MM.1S (cell line): ENCODE results near the gene FAM167B.

Experiments used
- DNase-seq: peaks from one replicate; pipeline ENCODE4 v3.0.0-alpha.2; 2015
- H2AFZ ChIP-seq: fragments of 300-600 bp; sonication (generic); 2 replicates; pipeline ENCODE4 v1.6.0; 2016; ENCODE audit warnings: antibody characterized with exemption, low read length
- H3F3A ChIP-seq: fragments of 300-600 bp; sonication (generic); 2 replicates; pipeline ENCODE4 v1.6.1; 2016; ENCODE audit warnings: mild to moderate bottlenecking, antibody characterized with exemption, low read length, moderate library complexity, mixed read lengths; ENCODE audit not compliant: insufficient read depth
- H3K27ac ChIP-seq: fragments of 300-600 bp; sonication (generic); 2 replicates; pipeline ENCODE4 v1.5.1; 2016; ENCODE audit warnings: mild to moderate bottlenecking, low read length
- H3K27me3 ChIP-seq: fragments of 300-600 bp; sonication (generic); replicated peaks from 2 replicates; pipeline ENCODE4 v1.6.0; 2016; ENCODE audit warnings: low read length; ENCODE audit not compliant: insufficient read depth
- H3K36me3 ChIP-seq: fragments of 300-600 bp; sonication (generic); replicated peaks from 2 replicates; pipeline ENCODE4 v1.6.1; 2016; ENCODE audit warnings: mild to moderate bottlenecking, low read length, mixed read lengths; ENCODE audit not compliant: insufficient read depth
- H3K4me1 ChIP-seq: fragments of 300-600 bp; sonication (generic); 2 replicates; pipeline ENCODE4 v1.6.1; 2016; ENCODE audit warnings: low read length, mixed read lengths
- H3K4me2 ChIP-seq: fragments of 300-600 bp; sonication (generic); 2 replicates; pipeline ENCODE4 v1.6.0; 2016; ENCODE audit warnings: low read depth, low read length
- H3K4me3 ChIP-seq: fragments of 300-600 bp; sonication (generic); 2 replicates; pipeline ENCODE4 v1.5.1; 2016; ENCODE audit warnings: low read length, mixed read lengths
- H3K79me2 ChIP-seq: fragments of 300-600 bp; sonication (generic); 2 replicates; pipeline ENCODE4 v1.6.1; 2016; ENCODE audit warnings: mixed run types, low read length, mixed read lengths
- H3K9ac ChIP-seq: fragments of 300-600 bp; sonication (generic); 2 replicates; pipeline ENCODE4 v1.6.1; 2016; ENCODE audit warnings: low read length, mixed read lengths
- H3K9me2 ChIP-seq: fragments of 300-600 bp; sonication (generic); replicated peaks from 2 replicates; pipeline ENCODE4 v1.6.1; 2016; ENCODE audit warnings: mild to moderate bottlenecking, low read length, mixed read lengths; ENCODE audit not compliant: insufficient read depth
- H3K9me3 ChIP-seq: fragments of 300-600 bp; sonication (generic); replicated peaks from 2 replicates; pipeline ENCODE4 v1.6.1; 2016; ENCODE audit warnings: mild to moderate bottlenecking, low read length, mixed read lengths; ENCODE audit not compliant: insufficient read depth
- H4K20me1 ChIP-seq: fragments of 300-600 bp; sonication (generic); 2 replicates; pipeline ENCODE4 v1.6.1; 2016; ENCODE audit warnings: mild to moderate bottlenecking, low read length, moderate library complexity, mixed read lengths; ENCODE audit not compliant: insufficient read depth
- EZH2 ChIP-seq: fragments of 300-600 bp; sonication (generic); optimal IDR thresholded peaks from 2 replicates; pipeline ENCODE3; 2017; ENCODE audit warnings: low read depth, mild to moderate bottlenecking, antibody characterized with exemption, low read length, mixed read lengths
- EZH2phosphoT487 ChIP-seq: fragments of 300-600 bp; sonication (generic); IDR thresholded peaks from 2 replicates; pipeline ENCODE4 v1.6.1; 2018; ENCODE audit warnings: antibody characterized with exemption, low read length
- TF ChIP-seq, protein P1 (sequence below): fragments of 300-600 bp; sonication (generic); IDR thresholded peaks from 2 replicates; pipeline ENCODE4 v1.5.1; 2016; ENCODE audit warnings: antibody characterized with exemption, low read length, mixed read lengths

FAM167B gene

DNA sequence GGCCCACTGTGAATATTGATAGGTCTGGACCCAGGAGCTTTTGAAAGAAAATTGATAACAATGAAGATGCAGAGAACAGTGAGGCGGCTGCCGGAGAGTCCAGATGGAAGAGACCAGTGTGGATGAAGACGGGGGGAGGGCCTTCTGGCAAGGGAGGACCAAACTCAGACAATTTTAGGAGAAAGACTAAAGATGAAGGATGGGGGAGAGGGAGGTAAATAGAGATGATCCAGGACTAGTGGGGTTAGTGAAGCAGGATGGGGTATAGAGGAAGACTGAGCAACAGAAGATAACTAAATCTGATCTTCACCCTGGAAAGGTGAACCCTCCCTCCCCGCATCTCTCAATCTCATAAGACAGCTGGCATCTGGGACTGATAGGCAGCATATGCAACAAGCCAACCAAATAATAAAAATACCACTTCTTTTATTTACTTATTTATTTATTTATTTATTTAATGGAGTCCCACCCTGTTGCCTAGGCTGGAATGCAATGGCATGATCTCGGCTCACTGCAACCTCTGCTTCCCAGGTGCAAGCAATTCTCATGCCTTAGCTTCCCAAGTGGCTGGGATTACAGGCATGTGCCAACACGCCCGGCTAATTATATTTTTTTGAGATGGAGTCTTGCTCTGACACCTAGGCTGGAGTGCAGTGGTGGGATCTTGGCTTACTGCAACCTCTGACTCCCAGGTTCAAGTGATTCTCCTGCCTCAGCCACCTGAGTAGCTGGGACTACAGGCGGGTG, 14.3 kb upstream of the FAM167B start:
- Histone ChIP-seq H3K36me3 (peaks cover 4% of the 10 kb centered on the region), H3K4me1 (no peaks in the 10 kb centered on the region), H3K9me2 (no peaks in the 10 kb centered on the region), H3K9me3 (no peaks in the 10 kb centered on the region), H3F3A (no peaks in the 10 kb centered on the region), H3K4me3 (no peak overlapping the region), H3K79me2 (no peaks in the 10 kb centered on the region), H3K9ac (no peak overlapping the region), H3K27me3 (no peaks in the 10 kb centered on the region), H4K20me1 (no peaks in the 10 kb centered on the region), H3K4me2 (no peak overlapping the region), H3K27ac (no peak overlapping the region), H2AFZ (no peak overlapping the region)
- no peak for TF ChIP-seq EZH2phosphoT487
- TF ChIP-seq, protein P1, sequence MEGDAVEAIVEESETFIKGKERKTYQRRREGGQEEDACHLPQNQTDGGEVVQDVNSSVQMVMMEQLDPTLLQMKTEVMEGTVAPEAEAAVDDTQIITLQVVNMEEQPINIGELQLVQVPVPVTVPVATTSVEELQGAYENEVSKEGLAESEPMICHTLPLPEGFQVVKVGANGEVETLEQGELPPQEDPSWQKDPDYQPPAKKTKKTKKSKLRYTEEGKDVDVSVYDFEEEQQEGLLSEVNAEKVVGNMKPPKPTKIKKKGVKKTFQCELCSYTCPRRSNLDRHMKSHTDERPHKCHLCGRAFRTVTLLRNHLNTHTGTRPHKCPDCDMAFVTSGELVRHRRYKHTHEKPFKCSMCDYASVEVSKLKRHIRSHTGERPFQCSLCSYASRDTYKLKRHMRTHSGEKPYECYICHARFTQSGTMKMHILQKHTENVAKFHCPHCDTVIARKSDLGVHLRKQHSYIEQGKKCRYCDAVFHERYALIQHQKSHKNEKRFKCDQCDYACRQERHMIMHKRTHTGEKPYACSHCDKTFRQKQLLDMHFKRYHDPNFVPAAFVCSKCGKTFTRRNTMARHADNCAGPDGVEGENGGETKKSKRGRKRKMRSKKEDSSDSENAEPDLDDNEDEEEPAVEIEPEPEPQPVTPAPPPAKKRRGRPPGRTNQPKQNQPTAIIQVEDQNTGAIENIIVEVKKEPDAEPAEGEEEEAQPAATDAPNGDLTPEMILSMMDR: no peak
- no peak for TF ChIP-seq EZH2
- DNase-seq: no peak

DNA sequence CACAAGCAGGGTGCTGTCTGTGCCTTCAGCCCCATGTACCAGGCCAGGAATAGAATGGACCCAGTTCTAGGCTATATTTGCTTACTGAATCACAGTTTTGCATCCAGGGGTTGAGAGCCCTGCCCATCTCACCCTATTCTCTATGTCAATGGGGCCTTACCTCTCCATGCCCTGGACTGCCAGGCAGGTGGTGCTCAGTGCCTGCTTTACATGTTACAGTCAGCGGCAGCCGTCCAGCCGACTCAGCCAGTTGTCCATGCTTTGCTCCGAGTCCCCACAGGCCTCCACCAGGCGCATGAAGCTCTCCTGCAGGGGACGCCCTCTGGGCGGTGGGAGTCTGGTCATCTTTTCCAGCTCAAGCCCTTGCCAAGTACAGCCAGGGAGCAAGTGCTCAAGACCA, 12.2 kb upstream of the FAM167B start:
- no peak overlapping the region for H3K4me2 ChIP-seq
- H3K9ac ChIP-seq: no peak overlapping the region
- H3K36me3 ChIP-seq: no peaks in the 10 kb centered on the region; the same call in 1 of the 2 replicates
- DNase-seq: no peak
- no peak overlapping the region for H2AFZ ChIP-seq
- no peaks in the 10 kb centered on the region for H3K9me2 ChIP-seq
- H3K27me3 ChIP-seq: no peaks in the 10 kb centered on the region
- H3F3A ChIP-seq: no peaks in the 10 kb centered on the region
- H3K79me2 ChIP-seq: no peaks in the 10 kb centered on the region
- H3K4me1 ChIP-seq: no peaks in the 10 kb centered on the region
- H4K20me1 ChIP-seq: no peaks in the 10 kb centered on the region
- H3K27ac ChIP-seq: no peak overlapping the region
- no peak overlapping the region for H3K4me3 ChIP-seq
- no peaks in the 10 kb centered on the region for H3K9me3 ChIP-seq
- TF ChIP-seq, protein P1: no peak
- no peak for TF ChIP-seq EZH2phosphoT487
- no peak for TF ChIP-seq EZH2

DNA sequence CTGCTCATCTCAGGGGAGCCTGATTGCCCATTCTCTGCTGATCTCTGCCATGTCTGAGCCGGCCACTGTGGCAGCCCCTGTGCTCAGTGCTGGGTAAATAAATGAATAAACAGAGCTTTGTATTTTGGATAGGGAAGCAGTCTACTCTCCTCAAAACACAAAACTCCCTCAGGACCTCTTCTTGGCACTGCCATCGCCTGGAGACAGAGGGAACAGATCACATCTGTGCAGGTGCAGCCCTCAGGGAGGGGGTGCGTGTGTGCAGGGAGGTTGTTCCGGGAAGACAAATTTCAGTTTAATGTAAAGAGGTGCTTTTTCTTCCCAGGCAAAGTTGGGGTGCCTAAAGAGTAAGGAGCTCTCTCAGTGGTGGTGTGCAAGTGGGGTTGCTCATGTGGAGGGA, 7.7 kb upstream of the FAM167B start:
- Histone ChIP-seq H4K20me1 (no peaks in the 10 kb centered on the region), H3K79me2 (no peaks in the 10 kb centered on the region), H3K4me3 (no peak overlapping the region), H3K9me3 (no peaks in the 10 kb centered on the region), H3K9me2 (no peaks in the 10 kb centered on the region), H3F3A (no peaks in the 10 kb centered on the region), H2AFZ (no peak overlapping the region), H3K36me3 (no peaks in the 10 kb centered on the region), H3K4me1 (no peaks in the 10 kb centered on the region), H3K4me2 (no peak overlapping the region), H3K9ac (no peak overlapping the region), H3K27me3 (no peaks in the 10 kb centered on the region), H3K27ac (no peak overlapping the region)
- TF ChIP-seq EZH2: no peak
- TF ChIP-seq EZH2phosphoT487: no peak
- TF ChIP-seq, protein P1: no peak
- no peak for DNase-seq
